SK-N-SH (cell line): ENCODE measurements around the gene CHST6. TPM values are rescaled to one million over a fixed set of nuclear protein-coding genes. Genes with fewer than 3 reads are reported as not detected.
"Not testable (repeated sequence)": the region's sequence is repeated elsewhere in the genome, so short reads cannot be mapped to it uniquely, and the experiment has no call there.

Experiments used
- CTCF ChIA-PET: fragments of 300-600, 350-600 bp; formaldehyde crosslinking; extraction: SDS; loops from one replicate; lab custom pipeline; 2021; lab: Yijun Ruan, JAX
- POLR2A ChIA-PET: fragments of 350-600 bp; sonication (Branson Sonifier 250); formaldehyde crosslinking; extraction: SDS; loops from one replicate; lab custom pipeline; 2020; ENCODE audit warnings: antibody characterized with exemption, inconsistent platforms; lab: Yijun Ruan, JAX
- DNase-seq: peaks from one replicate; pipeline ENCODE4 v3.0.0; 2012
- H2AFZ ChIP-seq: fragments of 200-600 bp; sonication (generic); 2 replicates; pipeline ENCODE4 v1.8.1; 2016; ENCODE audit warnings: antibody characterized with exemption, mild to moderate bottlenecking, low read depth
- H3F3A ChIP-seq: fragments of 200-600 bp; sonication (generic); replicated peaks from 2 replicates; pipeline ENCODE3; 2016; ENCODE audit warnings: antibody characterized with exemption, mild to moderate bottlenecking; ENCODE audit not compliant: insufficient read depth
- H3K27ac ChIP-seq, 2 experiments: fragments of 200-500 bp in 1 of 2; fragments of 200-600 bp in 1 of 2; sonication (Bioruptor generic) in 1 of 2; sonication (generic), shearing (Covaris generic) in 1 of 2; 2 replicates each; pipeline versions ENCODE4 v1.5.1 to v1.6.1; 2014 to 2016; ENCODE audit warnings: low read depth in 2 of 2, inconsistent platforms in 1 of 2, low read length in 1 of 2, mild to moderate bottlenecking in 1 of 2, mixed read lengths in 1 of 2
- H3K27me3 ChIP-seq: fragments of 200-600 bp; sonication (generic), shearing (Covaris generic); 2 replicates; pipeline ENCODE4 v1.6.1; 2016; ENCODE audit warnings: mixed run types; ENCODE audit not compliant: insufficient read depth
- H3K36me3 ChIP-seq, 2 experiments: fragments of 200-500 bp in 1 of 2; fragments of 200-600 bp in 1 of 2; sonication (Bioruptor generic) in 1 of 2; sonication (generic) in 1 of 2; replicated peaks in 1 of 2; 2 replicates each; pipeline versions ENCODE3 to v1.5.1; 2014 to 2016; ENCODE audit warnings: low read length in 1 of 2, mild to moderate bottlenecking in 1 of 2; ENCODE audit not compliant: insufficient read depth in 2 of 2, control insufficient read depth in 1 of 2
- H3K4me1 ChIP-seq, 2 experiments: fragments of 200-500 bp in 1 of 2; fragments of 200-600 bp in 1 of 2; sonication (Bioruptor generic) in 1 of 2; sonication (generic), shearing (Covaris generic) in 1 of 2; 2 replicates each; pipeline versions ENCODE4 v1.5.1 to v1.6.1; 2014 to 2016; ENCODE audit warnings: low read depth in 1 of 2, low read length in 1 of 2, mixed run types in 1 of 2; ENCODE audit not compliant: insufficient read depth in 2 of 2, control insufficient read depth in 1 of 2
- H3K4me2 ChIP-seq: fragments of 200-600 bp; sonication (generic), shearing (Covaris generic); 2 replicates; pipeline ENCODE4 v1.6.1; 2017; ENCODE audit warnings: mixed run types
- H3K4me3 ChIP-seq, 2 experiments: fragments of 200-500 bp in 1 of 2; fragments of 200-600 bp in 1 of 2; sonication (Bioruptor generic) in 1 of 2; sonication (generic), shearing (Covaris generic) in 1 of 2; 2 replicates each; pipeline versions ENCODE4 v1.5.1 to v1.8.1; 2014 to 2016; ENCODE audit warnings: low read depth in 2 of 2, inconsistent platforms in 1 of 2, low read length in 1 of 2, mild to moderate bottlenecking in 1 of 2, mixed read lengths in 1 of 2, moderate library complexity in 1 of 2
- H3K79me2 ChIP-seq: fragments of 200-600 bp; sonication (generic); 2 replicates; pipeline ENCODE4 v1.8.1; 2017; ENCODE audit warnings: mild to moderate bottlenecking; ENCODE audit not compliant: insufficient read depth
- H3K9ac ChIP-seq: fragments of 200-600 bp; sonication (generic); 2 replicates; pipeline ENCODE4 v1.6.1; 2017; ENCODE audit warnings: mixed run types
- H3K9me2 ChIP-seq: fragments of 200-600 bp; sonication (generic); 2 replicates; pipeline ENCODE4 v1.6.1; 2017; ENCODE audit warnings: mixed run types
- H3K9me3 ChIP-seq: fragments of 200-600 bp; sonication (generic); 2 replicates; pipeline ENCODE4 v1.6.1; 2017; ENCODE audit warnings: mixed run types, mild to moderate bottlenecking, moderate library complexity
- H4K20me1 ChIP-seq: fragments of 200-600 bp; sonication (generic); 2 replicates; pipeline ENCODE4 v1.6.1; 2017; ENCODE audit warnings: mild to moderate bottlenecking, mixed run types; ENCODE audit not compliant: insufficient read depth
- FOXJ3 ChIP-seq: sonication (generic); formaldehyde crosslinking; IDR thresholded peaks from 2 replicates; pipeline ENCODE4 v1.5.1; 2020; ENCODE audit warnings: mild to moderate bottlenecking, missing genetic modification reagents
- FOXM1 ChIP-seq: IDR thresholded peaks from 2 replicates; pipeline ENCODE4 v1.4.0; 2012; ENCODE audit warnings: low read depth, mild to moderate bottlenecking
- IRF3 ChIP-seq: fragments of 150-350 bp; IDR thresholded peaks from 2 replicates; pipeline ENCODE4 v1.6.1; 2016; ENCODE audit warnings: mild to moderate bottlenecking, low read depth, low read length
- JUND ChIP-seq: IDR thresholded peaks from 2 replicates; pipeline ENCODE4 v1.4.0; 2012
- MAX ChIP-seq: IDR thresholded peaks from 2 replicates; pipeline ENCODE4 v1.4.0; 2012; ENCODE audit warnings: low read depth
- NRF1 ChIP-seq: IDR thresholded peaks from 2 replicates; pipeline ENCODE4 v1.6.1; 2012; ENCODE audit warnings: low read depth, mild to moderate bottlenecking, low read length
- RAD21 ChIP-seq: IDR thresholded peaks from 2 replicates; pipeline ENCODE4 v1.6.1; 2012; ENCODE audit warnings: mild to moderate bottlenecking, low read length
- RCOR1 ChIP-seq: fragments of 150-350 bp; IDR thresholded peaks from 2 replicates; pipeline ENCODE4 v1.6.1; 2017; ENCODE audit warnings: antibody characterized with exemption, low read length
- RFX5 ChIP-seq: IDR thresholded peaks from 2 replicates; pipeline ENCODE4 v1.6.1; 2012; ENCODE audit warnings: mild to moderate bottlenecking, improper control_type of control experiment, low read length
- RXRA ChIP-seq: IDR thresholded peaks from 2 replicates; pipeline ENCODE4 v1.4.0; 2012; ENCODE audit warnings: low read depth, mild to moderate bottlenecking, borderline replicate concordance
- YY1 ChIP-seq: IDR thresholded peaks from 2 replicates; pipeline ENCODE4 v1.4.0; 2012; ENCODE audit warnings: low read depth, mild to moderate bottlenecking
- WGBS: methylation state at CpG from one replicate; pipeline ENCODE4 v1.1.6; 2017; ENCODE audit warnings: low lambda C conversion rate; 5-methylcytosine and 5-hydroxymethylcytosine counted together
- polyA plus RNA-seq, 3 experiments: library from polyadenylated mRNA; depleted of rRNA; stranded (reverse); fragments of >200 nt; gene quantifications; 2 replicates each; pipeline ENCODE4 v1.2.3, GENCODE V29; 2012

CHST6 gene
- polyA plus RNA-seq, 1 of the 3 experiments (the other 2 are of a cell fraction), result 0.30 TPM

GRCh38 chr16:75424105-75424762 lies 71.0 kb downstream of the CHST6 start:
- H3K27me3 ChIP-seq, H3K4me2 ChIP-seq, H4K20me1 ChIP-seq, H2AFZ ChIP-seq, DNase-seq, POLR2A ChIA-PET, H3K9me3 ChIP-seq, H3K9ac ChIP-seq, H3K36me3 ChIP-seq, H3K4me3 ChIP-seq, H3K9me2 ChIP-seq, H3K27ac ChIP-seq: not testable (repeated sequence)
- Histone ChIP-seq H3K79me2 (peaks cover 100% of the 10 kb centered on the region), H3F3A (peaks cover 23% of the 10 kb centered on the region), H3K4me1 (peaks cover 9 to 19% of the 10 kb centered on the region in 2 experiments; a peak in 3 of 4 replicates)
- WGBS, result 88% methylated on average over 18 of the region's 18 CpGs
- CTCF ChIA-PET, result interaction anchor here (0.9 to 2.1 kb wide), 4 partner anchors 19 to 163 kb away, joined by 3 to 9 read pairs (median 3); no protein-coding TSS in a partner anchor

GRCh38 chr16:75423723-75424104 lies 71.5 kb downstream of the CHST6 start:
- peaks cover 9 to 19% of the 10 kb centered on the region in 2 experiments; a peak in 3 of 4 replicates for H3K4me1 ChIP-seq
- ChIA-PET CTCF (interaction anchor here (0.9 to 2.1 kb wide), 3 partner anchors 19 to 42 kb away, joined by 3 to 9 read pairs (median 3); no protein-coding TSS in a partner anchor), POLR2A (no interaction called here)
- no peak overlapping the region for H3K4me2 ChIP-seq
- 82% methylated on average over 4 of the region's 4 CpGs for WGBS
- no peak for TF ChIP-seq RFX5
- TF ChIP-seq RXRA, result no peak
- no peak for TF ChIP-seq MAX
- TF ChIP-seq FOXM1, result no peak
- TF ChIP-seq FOXJ3 (CRISPR knock-in tag), result no peak
- TF ChIP-seq RCOR1, result no peak
- no peak for TF ChIP-seq NRF1
- TF ChIP-seq RAD21, result no peak
- no peak for TF ChIP-seq IRF3
- TF ChIP-seq JUND, result no peak
- no peak for TF ChIP-seq YY1
- H3K36me3 ChIP-seq, result no peaks in the 10 kb centered on the region
- H3K9me2 ChIP-seq, result no peaks in the 10 kb centered on the region
- peaks cover 23% of the 10 kb centered on the region for H3F3A ChIP-seq
- H2AFZ ChIP-seq, result no peak overlapping the region
- no peak overlapping the region for H3K4me3 ChIP-seq
- no peak for DNase-seq
- H3K9me3 ChIP-seq, result no peaks in the 10 kb centered on the region
- no peaks in the 10 kb centered on the region for H3K27me3 ChIP-seq
- H4K20me1 ChIP-seq, result no peaks in the 10 kb centered on the region
- H3K27ac ChIP-seq, result no peak overlapping the region; a peak in 1 of 4 replicates
- H3K9ac ChIP-seq, result no peak overlapping the region
- H3K79me2 ChIP-seq, result peaks cover 100% of the 10 kb centered on the region

Other genes with a start within 250 kb of the CHST6 start
- 29.2 and 45.1 TPM in 2 replicates for gene BCAR1, start 243.8 kb downstream of the CHST6 start, polyA plus RNA-seq (2012; rRNA removed)
- gene CFDP1, start 61.9 kb downstream of the CHST6 start, polyA plus RNA-seq (2012; rRNA removed), result 37.9 and 46.0 TPM in 2 replicates
- gene TMEM170A, start 30.8 kb downstream of the CHST6 start, polyA plus RNA-seq (2012; rRNA removed), result 9.2 and 11.0 TPM in 2 replicates
- 0.18 and 0.49 TPM in 2 replicates for gene CHST5, start 40.7 kb upstream of the CHST6 start, polyA plus RNA-seq (2012; rRNA removed)
- gene TMEM231, start 60.8 kb upstream of the CHST6 start, polyA plus RNA-seq (2012; rRNA removed), result 18.1 and 30.9 TPM in 2 replicates
- 135 and 143 TPM in 2 replicates for gene GABARAPL2, start 70.9 kb upstream of the CHST6 start, polyA plus RNA-seq (2012; rRNA removed)
- 51.1 and 67.7 TPM in 2 replicates for gene ADAT1, start 127.8 kb upstream of the CHST6 start, polyA plus RNA-seq (2012; rRNA removed)
- gene KARS1, start 152.2 kb upstream of the CHST6 start, polyA plus RNA-seq (2012; rRNA removed), result 134 and 148 TPM in 2 replicates
- gene TERF2IP, start 152.3 kb upstream of the CHST6 start, polyA plus RNA-seq (2012; rRNA removed), result 31.6 and 32.0 TPM in 2 replicates
- gene CPHXL2, start 181.6 kb upstream of the CHST6 start, polyA plus RNA-seq (2012; rRNA removed), result not detected in 2 replicates
- gene DUXB, start 206.0 kb upstream of the CHST6 start, polyA plus RNA-seq (2012; rRNA removed), result not detected in 2 replicates
- gene CPHXL, start 231.0 kb upstream of the CHST6 start, polyA plus RNA-seq (2012; rRNA removed), result not detected in 2 replicates